HG03521 (cell line): ENCODE measurements around the gene BCAM.

ENCODE experiments used
- ATAC-seq: cut with Tn5 transposase; IDR thresholded peaks from one replicate; pipeline ENCODE4 v1.9.1; 2021; ENCODE audit warnings: mild to moderate bottlenecking, moderate library complexity; ENCODE audit not compliant: unreplicated experiment

Gene BCAM

GRCh38 chr19:44789943-44790483 lies 18.9 kb upstream of the BCAM start:
- ATAC-seq = no peak

- ATAC-seq = no peak
Observed at GRCh38 chr19:44792281-44792680, 16.6 kb upstream of the BCAM start.

GRCh38 chr19:44794610-44795009 lies 14.3 kb upstream of the BCAM start:
- no peak for ATAC-seq

- ATAC-seq = no peak
Observed at GRCh38 chr19:44795398-44795987, 13.4 kb upstream of the BCAM start.

GRCh38 chr19:44796701-44797115 lies 12.2 kb upstream of the BCAM start:
- no peak for ATAC-seq

- no peak for ATAC-seq
Observed at GRCh38 chr19:44799627-44800346, 9.1 kb upstream of the BCAM start.

- no peak for ATAC-seq
Observed at GRCh38 chr19:44800461-44800860, 8.4 kb upstream of the BCAM start.

- no peak for ATAC-seq
Observed at GRCh38 chr19:44803442-44804428, 5.2 kb upstream of the BCAM start.

GRCh38 chr19:44806291-44806690 lies 2.6 kb upstream of the BCAM start:
- ATAC-seq = no peak

GRCh38 chr19:44807162-44807561 lies 1.7 kb upstream of the BCAM start:
- ATAC-seq = no peak

GRCh38 chr19:44807652-44808462 lies 1.0 kb upstream of the BCAM start:
- ATAC-seq = no peak

- ATAC-seq = no peak
Observed at GRCh38 chr19:44809577-44810233, 802 bp downstream of the BCAM start.

GRCh38 chr19:44810234-44811121 lies 1.6 kb downstream of the BCAM start:
- ATAC-seq = no peak

GRCh38 chr19:44811122-44811419 lies 2.2 kb downstream of the BCAM start:
- no peak for ATAC-seq

GRCh38 chr19:44812142-44812718 lies 3.3 kb downstream of the BCAM start:
- ATAC-seq = no peak

- no peak for ATAC-seq
Observed at GRCh38 chr19:44813070-44813840, 4.4 kb downstream of the BCAM start.

GRCh38 chr19:44813841-44814470 lies 5.1 kb downstream of the BCAM start:
- no peak for ATAC-seq

GRCh38 chr19:44814517-44814916 lies 5.6 kb downstream of the BCAM start:
- no peak for ATAC-seq
